Thyroid gland (tissue), 4 donors: ENCODE results near the gene INPP5D. TPM values are rescaled to one million over a fixed set of nuclear protein-coding genes. Genes with fewer than 3 reads are reported as not detected.

Experiments used
- DNase-seq, 2 donors: peaks; one replicate each; pipeline ENCODE4 v3.0.0-alpha.2; 2019
- H3K27ac ChIP-seq, 3 donors: fragments of 200-600 bp; sonication (generic); 1 replicate in 2 of 3; 2 replicates in 1 of 3; pipeline ENCODE4 v1.5.1; 2016 to 2019; ENCODE audit warnings: mild to moderate bottlenecking in 1 of 3, moderate library complexity in 1 of 3
- H3K27me3 ChIP-seq: fragments of 200-600 bp; sonication (generic); one replicate; pipeline ENCODE4 v1.5.1; 2019
- H3K36me3 ChIP-seq, 2 donors: fragments of 200-600 bp; sonication (generic); one replicate each; pipeline ENCODE4 v1.5.1; 2016 to 2019
- H3K4me1 ChIP-seq, 2 donors: fragments of 200-600 bp; sonication (generic); one replicate each; pipeline ENCODE4 v1.5.1; 2017 to 2019
- H3K4me3 ChIP-seq, 3 donors: fragments of 200-600 bp; sonication (generic); replicated peaks in 1 of 3; 1 replicate in 2 of 3; 2 replicates in 1 of 3; pipeline ENCODE4 v1.5.1; 2016; ENCODE audit warnings: mild to moderate bottlenecking in 1 of 3
- H3K9me3 ChIP-seq: fragments of 200-600 bp; sonication (generic); one replicate; pipeline ENCODE4 v1.5.1; 2017
- CTCF ChIP-seq, 6 experiments: fragments of 200-600 bp in 3 of 6; fragments of 450-650 bp in 3 of 6; sonication (generic) in 3 of 6; IDR thresholded peaks; one replicate each; pipeline ENCODE4 v1.5.1; 2016 to 2019; ENCODE audit warnings: antibody characterized with exemption in 6 of 6, mild to moderate bottlenecking in 2 of 6, inconsistent platforms in 1 of 6, moderate library complexity in 1 of 6
- POLR2A ChIP-seq, 2 donors: fragments of 450-650 bp; IDR thresholded peaks; one replicate each; pipeline ENCODE4 v1.6.1; 2017; ENCODE audit warnings: antibody characterized with exemption in 2 of 2, mild to moderate bottlenecking in 2 of 2, moderate library complexity in 1 of 2
- WGBS, 2 donors: methylation state at CpG; one replicate each; pipeline ENCODE4 v1.1.5; 2017; 5-methylcytosine and 5-hydroxymethylcytosine counted together
- intact Hi-C: fragments of 100-400 bp; cut with DNase I; formaldehyde crosslinking; loops from one replicate; pipeline ENCODE4 v1.15.1; 2023
- total RNA-seq, 4 donors: library from RNA; depleted of rRNA; stranded (reverse); fragments of >200 nt; gene quantifications; one replicate each; pipeline ENCODE4 v1.2.3, GENCODE V29; 2016

Gene INPP5D
- total RNA-seq, 4 donors from 2014 or later: 7.1 to 13.4 (median 10.5) TPM

- Histone ChIP-seq H3K27ac (no peak overlapping the region), H3K9me3 (no peaks in the 10 kb centered on the region), H3K36me3 (no peaks in the 10 kb centered on the region), H3K4me3 (no peak overlapping the region), H3K27me3 (no peaks in the 10 kb centered on the region), H3K4me1 (no peaks in the 10 kb centered on the region)
- DNase-seq: no peak
- no peak for TF ChIP-seq CTCF (IDR thresholded peaks at IDR 0.05)
- no peak for TF ChIP-seq POLR2A (IDR thresholded peaks at IDR 0.05)
- WGBS, 2 donors: 96 to 98% methylated on average over 7 of the region's 7 CpGs
- intact Hi-C loops: no loop called here
These were observed 113.0 kb downstream of the INPP5D start for GRCh38 chr2:233173115-233173514.

GRCh38 chr2:233174137-233174536, 114.0 kb downstream of the INPP5D start:
- H3K4me1 ChIP-seq: no peaks in the 10 kb centered on the region
- TF ChIP-seq POLR2A (IDR thresholded peaks at IDR 0.05) (no peak), CTCF (IDR thresholded peaks at IDR 0.05) (no peak)
- 77 to 81% methylated on average over 7 of the region's 7 CpGs for WGBS, 2 donors
- intact Hi-C loops: no loop called here
- no peaks in the 10 kb centered on the region for H3K9me3 ChIP-seq
- H3K27me3 ChIP-seq: no peaks in the 10 kb centered on the region
- no peak for DNase-seq
- no peaks in the 10 kb centered on the region for H3K36me3 ChIP-seq
- H3K4me3 ChIP-seq: no peak overlapping the region
- no peak overlapping the region for H3K27ac ChIP-seq

GRCh38 chr2:233178994-233179847, 119.1 kb downstream of the INPP5D start:
- Histone ChIP-seq H3K27ac (no peak overlapping the region), H3K9me3 (no peaks in the 10 kb centered on the region), H3K4me1 (no peaks in the 10 kb centered on the region), H3K36me3 (no peaks in the 10 kb centered on the region), H3K4me3 (no peak overlapping the region), H3K27me3 (no peaks in the 10 kb centered on the region)
- no peak for DNase-seq
- intact Hi-C loops: no loop called here
- TF ChIP-seq CTCF (IDR thresholded peaks at IDR 0.05) (no peak), POLR2A (IDR thresholded peaks at IDR 0.05) (no peak)
- WGBS, 2 donors: 71 to 89% methylated on average over 14 of the region's 14 CpGs

- Histone ChIP-seq H3K27ac (no peak overlapping the region), H3K4me3 (no peak overlapping the region), H3K9me3 (no peaks in the 10 kb centered on the region), H3K4me1 (no peaks in the 10 kb centered on the region), H3K36me3 (no peaks in the 10 kb centered on the region), H3K27me3 (no peaks in the 10 kb centered on the region)
- DNase-seq: no peak
- no peak for TF ChIP-seq CTCF (IDR thresholded peaks at IDR 0.05)
- 93 to 97% methylated on average over 5 of the region's 5 CpGs for WGBS, 2 donors
- intact Hi-C loops: no loop called here
These were observed 119.8 kb downstream of the INPP5D start for GRCh38 chr2:233179848-233180366.

GRCh38 chr2:233183869-233184418, 123.8 kb downstream of the INPP5D start:
- H3K9me3 ChIP-seq: no peaks in the 10 kb centered on the region
- 67 to 74% methylated on average over 9 of the region's 9 CpGs for WGBS, 2 donors
- H3K27me3 ChIP-seq: no peaks in the 10 kb centered on the region
- no peak overlapping the region for H3K27ac ChIP-seq
- no peak for DNase-seq
- H3K4me1 ChIP-seq: no peaks in the 10 kb centered on the region
- intact Hi-C loops: no loop called here
- no peaks in the 10 kb centered on the region for H3K36me3 ChIP-seq
- H3K4me3 ChIP-seq: no peak overlapping the region
- TF ChIP-seq CTCF (IDR thresholded peaks at IDR 0.05) (no peak), POLR2A (IDR thresholded peaks at IDR 0.05) (no peak)
